RWPE1 (cell line): ENCODE results near the gene ZNF195.
"Not testable (repeated sequence)": the region's sequence is repeated elsewhere in the genome, so short reads cannot be mapped to it uniquely, and the experiment has no call there.

ENCODE experiments used
- CTCF ChIA-PET: fragments of 350-600 bp; sonication (Branson Sonifier 250); formaldehyde crosslinking; extraction: SDS; loops from one replicate; lab custom pipeline; 2021; lab: Yijun Ruan, JAX
- POLR2A ChIA-PET: fragments of 400-600 bp; formaldehyde crosslinking; extraction: SDS; loops from one replicate; lab custom pipeline; 2020; ENCODE audit warnings: antibody characterized with exemption; ENCODE audit not compliant: low non-redundant PET; lab: Yijun Ruan, JAX
- DNase-seq: peaks from one replicate; pipeline ENCODE4 v3.0.0; 2012; ENCODE audit warnings: low spot score
- H3K27ac ChIP-seq: fragments of 450-650 bp; 2 replicates; pipeline ENCODE4 v1.5.1; 2017
- TF ChIP-seq, protein P1 (sequence below): fragments of 450-650 bp; conservative IDR thresholded peaks from 2 replicates; pipeline ENCODE4 v1.5.1; 2017; ENCODE audit warnings: low read depth, mild to moderate bottlenecking

The ZNF195 gene

DNA sequence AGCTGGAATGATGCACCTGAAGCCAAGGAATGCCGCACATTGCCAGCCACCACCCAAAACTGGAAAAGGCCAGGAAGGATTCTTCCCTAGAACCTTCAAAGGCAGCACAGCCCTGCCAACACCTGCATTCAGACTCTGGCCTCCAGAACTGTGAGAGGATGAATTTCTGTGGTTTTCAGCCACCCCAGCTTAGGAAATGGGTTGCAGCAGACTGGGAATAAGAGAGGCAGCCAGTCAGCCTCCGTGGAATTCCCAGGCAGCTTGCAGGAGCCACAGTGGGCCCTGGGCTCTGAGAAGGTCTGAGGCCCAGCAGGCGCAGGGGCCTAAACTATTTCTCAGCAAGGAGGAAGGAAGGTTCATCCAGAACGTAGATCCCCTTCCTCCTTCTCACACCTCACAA, 19.2 kb upstream of the ZNF195 start:
- DNase-seq, H3K27ac ChIP-seq, POLR2A ChIA-PET, CTCF ChIA-PET: not testable (repeated sequence)

DNA sequence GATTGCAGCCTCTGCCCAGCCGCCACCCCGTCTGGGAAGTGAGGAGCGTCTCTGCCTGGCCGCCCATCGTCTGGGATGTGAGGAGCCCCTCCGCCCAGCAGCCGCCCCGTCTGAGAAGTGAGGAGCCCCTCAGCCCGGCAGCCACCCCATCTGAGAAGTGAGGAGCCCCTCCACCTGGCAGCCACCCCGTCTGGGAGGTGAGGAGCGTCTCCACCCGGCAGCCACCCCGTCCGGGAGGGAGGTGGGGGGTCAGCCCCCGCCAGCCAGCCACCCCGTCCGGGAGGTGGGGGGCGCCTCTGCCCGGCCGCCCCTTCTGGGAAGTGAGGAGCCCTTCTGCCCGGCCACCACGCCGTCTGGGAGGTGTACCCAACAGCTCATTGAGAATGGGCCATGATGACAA, 18.3 kb upstream of the ZNF195 start:
- DNase-seq, H3K27ac ChIP-seq, CTCF ChIA-PET, POLR2A ChIA-PET: not testable (repeated sequence)

DNA sequence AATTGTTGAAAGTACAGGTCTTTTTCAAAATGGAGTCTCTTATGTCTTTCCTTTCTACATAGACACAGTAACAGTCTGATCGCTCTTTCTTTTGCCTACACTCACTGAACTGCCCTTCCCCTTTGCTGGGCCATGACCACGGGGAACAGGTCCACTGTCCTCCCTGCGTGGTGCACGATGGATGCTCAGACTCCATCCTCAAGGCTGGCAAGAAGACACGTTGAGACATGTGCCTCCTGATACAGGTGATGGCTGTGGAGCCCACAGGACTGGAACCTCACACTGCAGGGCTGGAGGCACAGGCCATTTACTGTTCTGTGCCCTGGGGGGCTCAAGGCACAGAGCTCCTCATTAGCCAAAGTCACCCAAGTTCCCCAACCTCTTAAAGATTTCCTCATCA, 16.5 kb upstream of the ZNF195 start:
- CTCF ChIA-PET = interaction anchor here (0.7 kb wide), 1 partner anchor 12 kb away, joined by 3 read pairs; no protein-coding TSS in a partner anchor
- POLR2A ChIA-PET, DNase-seq, H3K27ac ChIP-seq: not testable (repeated sequence)

DNA sequence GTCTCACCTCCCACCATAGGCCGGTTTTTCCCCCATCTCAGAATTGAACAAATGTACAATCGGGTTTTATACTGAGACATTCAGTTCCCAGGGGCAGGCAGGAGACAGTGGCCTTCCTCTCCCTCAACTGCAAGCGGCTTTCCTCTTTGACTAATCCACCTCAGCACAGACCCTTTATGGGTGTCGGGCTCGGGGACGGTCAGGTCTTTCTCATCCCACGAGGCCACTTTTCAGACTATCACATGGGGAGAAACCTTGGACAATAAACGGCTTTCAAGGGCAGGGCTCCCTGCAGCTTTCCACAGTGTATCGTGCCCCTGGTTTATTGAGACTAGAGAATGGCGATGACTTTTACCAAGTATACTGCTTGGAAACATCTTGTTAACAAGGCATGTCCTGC, 16.0 kb upstream of the ZNF195 start:
- POLR2A ChIA-PET, DNase-seq, CTCF ChIA-PET, H3K27ac ChIP-seq: not testable (repeated sequence)

DNA sequence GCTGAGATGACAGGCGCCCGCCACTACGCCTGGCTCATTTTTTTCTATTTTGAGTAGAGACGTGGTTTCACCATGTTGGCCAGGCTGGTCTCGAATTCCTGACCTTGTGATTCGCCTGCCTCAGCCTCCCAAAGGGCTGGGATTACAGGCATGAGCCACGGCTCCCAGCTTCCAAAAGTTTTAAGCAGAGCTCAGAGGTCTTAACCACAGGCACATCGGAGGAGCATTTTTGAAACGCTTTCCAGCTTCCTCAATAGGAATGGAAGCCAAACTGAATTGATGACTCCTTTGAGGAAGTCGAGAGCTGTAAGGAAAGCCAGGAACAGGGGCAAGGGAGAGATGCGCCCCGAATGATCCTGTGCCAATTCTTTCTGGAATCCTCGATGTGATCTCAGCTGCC, 14.5 kb upstream of the ZNF195 start:
- DNase-seq, CTCF ChIA-PET, H3K27ac ChIP-seq, POLR2A ChIA-PET: not testable (repeated sequence)

DNA sequence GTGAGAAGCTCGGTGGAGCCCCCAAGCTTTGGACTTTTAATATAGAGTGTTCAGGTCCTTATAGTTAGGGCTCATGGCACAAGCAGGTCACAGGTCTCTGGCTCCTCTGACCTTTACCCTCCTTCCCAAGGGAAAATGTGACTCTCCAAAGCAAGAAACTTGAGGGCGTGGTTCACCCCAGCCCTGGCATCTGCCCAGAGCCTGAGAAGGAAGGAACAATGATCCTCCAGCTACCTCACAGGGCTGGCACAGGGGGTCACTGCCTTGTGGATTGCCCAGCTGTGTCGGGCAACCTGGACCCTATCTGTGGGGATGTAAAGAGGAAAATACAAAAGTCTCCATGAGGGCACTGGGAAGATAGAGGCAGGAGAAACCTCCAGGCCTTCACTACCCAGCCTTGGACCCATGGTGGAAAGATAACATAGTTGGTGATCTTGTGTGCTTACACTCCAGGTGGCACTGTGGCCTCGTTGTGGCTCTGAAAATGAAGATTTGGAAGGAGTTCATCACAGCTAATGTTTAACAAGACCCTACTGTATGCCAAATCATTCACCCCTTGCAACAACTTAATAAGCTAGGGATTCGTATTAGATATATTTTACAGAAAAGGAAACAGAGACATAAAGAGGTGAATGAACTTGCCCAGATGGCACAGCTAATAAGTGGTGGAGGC, 3.8 kb upstream of the ZNF195 start:
- CTCF ChIA-PET = interaction anchor here (0.9 to 2.1 kb wide), 2 partner anchors 13 to 26 kb away, joined by 3 to 10 read pairs; no protein-coding TSS in a partner anchor
- POLR2A ChIA-PET = no interaction called here

DNA sequence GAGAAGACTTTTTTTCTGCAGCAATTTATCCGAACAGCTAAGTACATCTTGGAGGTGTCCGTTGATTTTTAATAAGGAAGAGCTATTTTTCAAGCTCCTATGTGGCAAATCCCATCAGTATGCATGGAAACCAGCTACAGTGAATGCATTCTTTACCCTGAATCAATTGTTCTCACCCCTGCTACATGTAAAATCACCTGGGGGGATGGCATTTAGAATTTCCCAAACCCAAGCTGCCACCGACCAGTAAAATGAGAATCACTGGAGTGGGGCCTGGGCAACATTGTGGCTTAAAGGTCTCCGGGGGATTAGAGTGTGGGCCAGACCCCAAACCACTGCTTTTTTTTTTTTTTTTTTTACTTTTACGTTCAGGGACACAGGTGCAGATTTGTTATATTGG, 2.8 kb upstream of the ZNF195 start:
- no peak for DNase-seq
- POLR2A ChIA-PET = no interaction called here
- H3K27ac ChIP-seq = no peak overlapping the region
- TF ChIP-seq, protein P1, sequence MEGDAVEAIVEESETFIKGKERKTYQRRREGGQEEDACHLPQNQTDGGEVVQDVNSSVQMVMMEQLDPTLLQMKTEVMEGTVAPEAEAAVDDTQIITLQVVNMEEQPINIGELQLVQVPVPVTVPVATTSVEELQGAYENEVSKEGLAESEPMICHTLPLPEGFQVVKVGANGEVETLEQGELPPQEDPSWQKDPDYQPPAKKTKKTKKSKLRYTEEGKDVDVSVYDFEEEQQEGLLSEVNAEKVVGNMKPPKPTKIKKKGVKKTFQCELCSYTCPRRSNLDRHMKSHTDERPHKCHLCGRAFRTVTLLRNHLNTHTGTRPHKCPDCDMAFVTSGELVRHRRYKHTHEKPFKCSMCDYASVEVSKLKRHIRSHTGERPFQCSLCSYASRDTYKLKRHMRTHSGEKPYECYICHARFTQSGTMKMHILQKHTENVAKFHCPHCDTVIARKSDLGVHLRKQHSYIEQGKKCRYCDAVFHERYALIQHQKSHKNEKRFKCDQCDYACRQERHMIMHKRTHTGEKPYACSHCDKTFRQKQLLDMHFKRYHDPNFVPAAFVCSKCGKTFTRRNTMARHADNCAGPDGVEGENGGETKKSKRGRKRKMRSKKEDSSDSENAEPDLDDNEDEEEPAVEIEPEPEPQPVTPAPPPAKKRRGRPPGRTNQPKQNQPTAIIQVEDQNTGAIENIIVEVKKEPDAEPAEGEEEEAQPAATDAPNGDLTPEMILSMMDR = no peak
- CTCF ChIA-PET = interaction anchor here (2.1 kb wide), 1 partner anchor 27 kb away, joined by 10 read pairs; no protein-coding TSS in a partner anchor

More for the DNA sequence above, 3.8 kb upstream of the ZNF195 start:
- no peak for DNase-seq
- H3K27ac ChIP-seq = no peak overlapping the region
- TF ChIP-seq, protein P1 = no peak

DNA sequence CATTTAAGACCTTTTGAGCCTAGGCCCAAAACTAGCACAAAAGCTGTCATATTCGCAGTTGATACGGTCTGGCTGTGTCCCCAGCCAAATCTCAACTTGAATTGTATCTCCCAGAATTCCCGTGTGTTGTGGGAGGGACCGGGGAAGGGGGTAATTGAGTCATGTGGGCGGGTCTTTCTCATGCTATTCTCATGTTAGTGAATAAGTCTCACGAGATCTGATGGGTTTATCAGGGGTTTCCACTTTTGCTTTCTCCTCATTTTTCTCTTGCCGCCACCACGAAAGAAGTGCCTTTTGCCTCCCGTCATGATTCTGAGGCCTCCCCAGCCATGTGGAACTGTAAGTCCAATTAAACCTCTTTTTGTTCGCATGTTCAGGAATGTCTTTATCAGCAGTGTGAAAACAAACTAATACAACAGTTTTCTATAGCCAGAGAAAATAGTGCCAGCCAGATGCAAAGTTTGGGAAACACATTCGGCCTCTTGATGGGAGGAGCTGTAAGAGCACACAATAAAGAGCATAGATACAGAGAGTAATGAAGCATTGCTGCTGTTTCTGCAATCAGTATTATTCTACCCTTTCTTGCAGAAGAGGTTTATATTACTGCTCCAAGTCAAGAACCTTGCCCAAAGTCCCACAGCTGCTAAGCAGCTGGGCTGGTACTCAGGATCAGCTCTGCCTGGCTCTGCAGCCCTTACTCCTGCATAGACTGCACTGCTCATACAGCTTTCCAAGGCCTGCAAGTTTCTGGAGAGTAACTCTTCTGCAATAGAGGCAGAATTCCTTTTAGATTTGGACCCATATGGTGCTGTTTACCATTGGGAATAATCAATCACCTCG, 2.0 kb upstream of the ZNF195 start:
- ChIA-PET POLR2A (no interaction called here), CTCF (interaction anchor here (0.6 to 2.1 kb wide), 3 partner anchors 28 to 223 kb away, joined by 3 to 10 read pairs (median 4); no protein-coding TSS in a partner anchor)
- H3K27ac ChIP-seq = no peak overlapping the region
- TF ChIP-seq, protein P1 = no peak
- no peak for DNase-seq

DNA sequence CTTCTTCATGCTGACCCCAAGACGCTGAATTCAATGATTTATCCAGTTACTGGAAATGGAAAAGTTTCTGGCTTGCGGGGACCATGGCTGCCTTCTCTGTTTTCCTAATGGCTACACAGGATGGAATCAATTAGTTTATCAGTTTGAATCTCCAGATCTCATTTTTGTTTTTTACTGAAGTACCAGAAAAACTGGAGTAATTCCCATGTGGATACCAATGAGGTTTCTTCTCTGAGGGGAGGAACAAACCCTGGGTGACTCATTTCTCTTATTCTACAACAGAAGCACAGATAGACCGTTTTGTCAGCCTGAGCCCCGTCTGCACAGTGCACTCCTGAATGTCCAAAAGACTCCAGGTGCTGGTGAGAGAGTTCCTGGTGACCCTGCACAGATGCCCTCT, 3.4 kb downstream of the ZNF195 start:
- POLR2A ChIA-PET = no interaction called here
- H3K27ac ChIP-seq = no peak overlapping the region
- TF ChIP-seq, protein P1 = no peak
- CTCF ChIA-PET = no interaction called here
- no peak for DNase-seq
